Spleen (tissue), 11 donors: ENCODE results near the gene PNPLA2. TPM values are rescaled to one million over a fixed set of nuclear protein-coding genes. Genes with fewer than 3 reads are reported as not detected.

Source experiments
- DNase-seq: peaks from one replicate; pipeline ENCODE4 v3.0.0-alpha.2; 2020
- H3K27ac ChIP-seq, 8 donors: fragments of 200-600 bp; sonication (generic) in 7 of 8; 1 replicate in 4 of 8; 2 replicates in 4 of 8; pipeline versions ENCODE4 v1.5.0 to v1.8.0; 2016 to 2021; ENCODE audit warnings: inconsistent platforms in 4 of 8, mild to moderate bottlenecking in 4 of 8, moderate library complexity in 1 of 8
- H3K27me3 ChIP-seq, 7 donors: fragments of 200-600 bp; sonication (generic) in 6 of 7; replicated peaks in 1 of 7; 1 replicate in 4 of 7; 2 replicates in 3 of 7; pipeline versions ENCODE4 v1.5.0 to v1.8.0; 2016 to 2021; ENCODE audit warnings: inconsistent platforms in 3 of 7, mild to moderate bottlenecking in 1 of 7
- H3K36me3 ChIP-seq, 6 donors: fragments of 200-600 bp; sonication (generic) in 5 of 6; 1 replicate in 4 of 6; 2 replicates in 2 of 6; pipeline versions ENCODE4 v1.5.0 to v1.8.0; 2016 to 2021; ENCODE audit warnings: inconsistent platforms in 2 of 6
- H3K4me1 ChIP-seq, 6 donors: fragments of 200-600 bp; sonication (generic) in 5 of 6; 1 replicate in 3 of 6; 2 replicates in 3 of 6; pipeline versions ENCODE4 v1.5.0 to v1.8.0; 2016 to 2021; ENCODE audit warnings: inconsistent platforms in 3 of 6
- H3K4me3 ChIP-seq, 8 donors: fragments of 200-600 bp; sonication (generic) in 7 of 8; 1 replicate in 4 of 8; 2 replicates in 4 of 8; pipeline versions ENCODE4 v1.5.0 to v1.8.0; 2016 to 2021; ENCODE audit warnings: inconsistent platforms in 4 of 8, mild to moderate bottlenecking in 4 of 8, moderate library complexity in 2 of 8
- H3K9me3 ChIP-seq, 8 donors: fragments of 200-600 bp; sonication (generic) in 7 of 8; 1 replicate in 4 of 8; 2 replicates in 4 of 8; pipeline versions ENCODE4 v1.5.0 to v1.8.0; 2016 to 2021; ENCODE audit warnings: inconsistent platforms in 4 of 8
- CTCF ChIP-seq, 11 experiments: fragments of 200-600 bp in 7 of 11; fragments of 450-650 bp in 4 of 11; sonication (generic) in 4 of 11; IDR thresholded peaks in 8 of 11; conservative IDR thresholded peaks in 3 of 11; 1 replicate in 7 of 11; 2 replicates in 4 of 11; pipeline versions ENCODE4 v1.4.0 to v1.8.0; 2016 to 2021; ENCODE audit warnings: antibody characterized with exemption in 11 of 11, inconsistent platforms in 4 of 11, mild to moderate bottlenecking in 1 of 11
- POLR2A ChIP-seq, 3 donors: fragments of 450-650 bp; IDR thresholded peaks; one replicate each; pipeline ENCODE4 v1.5.1; 2017; ENCODE audit warnings: antibody characterized with exemption in 3 of 3, mild to moderate bottlenecking in 1 of 3
- POLR2AphosphoS5 ChIP-seq, 3 donors: sonication (generic); formaldehyde crosslinking; IDR thresholded peaks; one replicate each; pipeline ENCODE4 v1.5.1; 2017; ENCODE audit warnings: antibody characterized with exemption in 3 of 3
- WGBS, 5 donors: extraction: QIAGEN DNeasy Blood & Tissue Kit in 3 of 5; methylation state at CpG; one replicate each; pipeline versions ENCODE4 v1.1.5 to v1.1.7; 2013 to 2018; 5-methylcytosine and 5-hydroxymethylcytosine counted together
- intact Hi-C: fragments of 100-400 bp; cut with DNase I; formaldehyde crosslinking; loops from one replicate; pipeline ENCODE4 v1.15.0; 2023; ENCODE audit warnings: low total_unique reads
- polyA plus RNA-seq, 3 donors: library from polyadenylated mRNA; stranded (reverse); fragments of 200-250 nt; gene quantifications; one replicate each; pipeline ENCODE4 v1.2.1, GENCODE V29; 2013
- total RNA-seq, 7 donors: library from RNA; depleted of rRNA in 3 of 7; stranded (reverse); fragments of >200 nt in 3 of 7; fragmentation: NEBNext Ultra II Directional in 4 of 7; extraction: Animal tissue kit (Norgen Biotek cat#: 25700) in 4 of 7; gene quantifications; one replicate each; pipeline versions ENCODE4 v1.1.0 to v1.2.1, GENCODE V29; 2016 to 2021
- donor health status: healthy with polysubstance abuse.
- donor health status: DM: no; HTN: no; CAD: no; lungs with moderate emphysema.
- donor health status: DM: no; HTN: no; CAD: no.
- donor health status: Bipolar disorder and iron deficiency.
- donor health status: healthy.
- donor health status: DM: no; HTN: no; CAD: no.
- donor health status: DM: yes; HTN: yes; CAD: no.

PNPLA2 gene
- total and polyA plus RNA-seq, 10 donors = 46.3 to 131 (median 107) TPM

- Histone ChIP-seq H3K27me3 (peaks cover 0 to 38% (median 0%) of the 10 kb centered on the region in 7 donors), H3K36me3 (peaks cover 0 to 54% (median 38%) of the 10 kb centered on the region in 6 donors), H3K27ac (no peak overlapping the region), H3K9me3 (no peaks in the 10 kb centered on the region), H3K4me3 (no peak overlapping the region), H3K4me1 (peaks cover 30 to 96% (median 64%) of the 10 kb centered on the region in 6 donors)
- DNase-seq = no peak
- WGBS, 5 donors = 81 to 91% (median 88%) methylated on average over 8 to 9 of the region's 9 CpGs
- TF ChIP-seq POLR2AphosphoS5 (IDR thresholded peaks at IDR 0.05) (peak in 2 of 3 donors; percentile 1 to 3), POLR2A (IDR thresholded peaks at IDR 0.05) (no peak)
- intact Hi-C loops = no loop called here
Observed at GRCh38 chr11:836700-837099, 18.0 kb downstream of the PNPLA2 start.

GRCh38 chr11:837189-837989, 18.7 kb downstream of the PNPLA2 start:
- H3K27ac ChIP-seq = peak overlapping the region in 1 of 8 donors; percentile 16
- no peak for TF ChIP-seq CTCF (IDR thresholded peaks at IDR 0.05 in 8 of 11, conservative IDR thresholded peaks at IDR 0.05 in 3 of 11)
- peak in 2 of 3 donors; percentile 37 to 58 for TF ChIP-seq POLR2AphosphoS5 (IDR thresholded peaks at IDR 0.05)
- no peak for TF ChIP-seq POLR2A (IDR thresholded peaks at IDR 0.05)
- peaks cover 26 to 94% (median 61%) of the 10 kb centered on the region in 6 donors for H3K4me1 ChIP-seq
- no peak for DNase-seq
- H3K9me3 ChIP-seq = no peaks in the 10 kb centered on the region
- 78 to 85% (median 82%) methylated on average over 9 to 22 of the region's 22 CpGs for WGBS, 5 donors
- intact Hi-C loops = no loop called here
- peaks cover 0 to 54% (median 38%) of the 10 kb centered on the region in 6 donors for H3K36me3 ChIP-seq
- H3K4me3 ChIP-seq = no peak overlapping the region
- peaks cover 0 to 31% (median 0%) of the 10 kb centered on the region in 7 donors for H3K27me3 ChIP-seq

GRCh38 chr11:837990-838307, 19.2 kb downstream of the PNPLA2 start:
- 78 to 83% (median 81%) methylated on average over 1 to 8 of the region's 8 CpGs; no CpG with 5 or more reads in 1 of the 5 donors for WGBS, 5 donors
- Histone ChIP-seq H3K9me3 (no peaks in the 10 kb centered on the region), H3K27me3 (peaks cover 0 to 27% (median 0%) of the 10 kb centered on the region in 7 donors), H3K4me3 (no peak overlapping the region), H3K27ac (peak overlapping the region in 2 of 8 donors; percentile 8 to 16), H3K4me1 (peaks cover 25 to 94% (median 59%) of the 10 kb centered on the region in 6 donors), H3K36me3 (peaks cover 0 to 54% (median 38%) of the 10 kb centered on the region in 6 donors)
- TF ChIP-seq POLR2AphosphoS5 (IDR thresholded peaks at IDR 0.05) = no peak
- TF ChIP-seq CTCF (IDR thresholded peaks at IDR 0.05 in 8 of 11, conservative IDR thresholded peaks at IDR 0.05 in 3 of 11) = no peak
- no peak for TF ChIP-seq POLR2A (IDR thresholded peaks at IDR 0.05)
- intact Hi-C loops = no loop called here
- DNase-seq = no peak

- 59 to 80% (median 69%) methylated on average over 11 to 17 of the region's 17 CpGs for WGBS, 5 donors
- H3K27me3 ChIP-seq = peaks cover 0 to 27% (median 0%) of the 10 kb centered on the region in 7 donors
- DNase-seq = no peak
- peaks cover 26 to 94% (median 59%) of the 10 kb centered on the region in 6 donors for H3K4me1 ChIP-seq
- H3K4me3 ChIP-seq = no peak overlapping the region
- no peaks in the 10 kb centered on the region for H3K9me3 ChIP-seq
- no peak for TF ChIP-seq CTCF (IDR thresholded peaks at IDR 0.05 in 8 of 11, conservative IDR thresholded peaks at IDR 0.05 in 3 of 11)
- no peak for TF ChIP-seq POLR2A (IDR thresholded peaks at IDR 0.05)
- TF ChIP-seq POLR2AphosphoS5 (IDR thresholded peaks at IDR 0.05) = peak in 2 of 3 donors; percentile 5 to 17
- H3K27ac ChIP-seq = peak overlapping the region in 1 of 8 donors; percentile 8
- intact Hi-C loops = no loop called here
- peaks cover 0 to 54% (median 38%) of the 10 kb centered on the region in 6 donors for H3K36me3 ChIP-seq
Observed at GRCh38 chr11:838441-839279, 19.9 kb downstream of the PNPLA2 start.
